Occipital lobe (tissue), 2 donors: Measurements from ENCODE around the gene MIB1. TPM values are rescaled to one million over a fixed set of nuclear protein-coding genes. Genes with fewer than 3 reads are reported as not detected.
"Not testable (repeated sequence)": the region's sequence is repeated elsewhere in the genome, so short reads cannot be mapped to it uniquely, and the experiment has no call there.

Experiments
- DNase-seq: peaks from one replicate; lab custom pipeline; 2025; lab: John Stamatoyannopoulos, UW
- total RNA-seq: library from RNA; depleted of rRNA; stranded (reverse); fragments of >200 nt; gene quantifications from one replicate; pipeline ENCODE4 v1.2.3, GENCODE V29; 2014

MIB1 gene
- total RNA-seq: 99.2 TPM

DNA sequence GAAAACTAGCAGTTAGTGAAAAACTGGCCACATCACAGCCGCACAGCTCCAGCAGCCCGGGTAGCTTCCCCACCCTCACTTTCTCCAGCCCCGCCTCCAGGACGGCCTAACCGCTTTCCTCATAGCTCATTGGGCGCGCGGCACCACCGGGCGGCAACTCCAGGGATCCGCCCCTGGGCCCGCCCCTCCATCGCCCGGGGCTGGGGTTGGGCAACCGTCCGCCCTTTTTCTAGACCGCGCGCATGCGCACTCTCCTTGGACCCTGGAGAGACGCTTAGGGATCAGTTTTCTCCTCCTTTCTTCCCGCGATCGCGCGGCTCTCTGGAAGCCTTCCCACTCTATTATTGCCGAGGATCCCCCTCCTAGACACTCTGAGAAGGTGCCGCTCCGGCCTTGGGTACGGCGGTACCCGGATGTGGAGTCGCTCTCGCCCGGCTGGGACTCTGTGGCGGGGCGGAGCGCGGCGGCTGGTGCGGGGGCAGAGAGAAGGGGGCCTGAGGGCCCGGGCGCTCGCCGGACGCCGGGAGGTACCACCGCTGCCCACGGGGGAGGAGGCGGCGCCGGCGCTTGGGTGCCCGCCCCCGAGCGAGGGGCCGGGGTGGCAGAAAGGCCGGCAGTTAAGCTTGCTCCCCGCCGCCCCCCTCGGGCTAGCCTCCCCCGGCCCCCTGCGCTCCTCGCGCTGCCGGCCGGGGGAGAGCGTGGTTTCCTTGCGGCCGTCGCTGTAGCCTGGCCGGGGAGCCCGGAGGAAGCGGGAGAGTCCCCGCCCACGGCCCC lies at the start of gene MIB1:
Gene MIB1, plus strand, starts transcription at position 255 of the 774 bp plus-strand sequence. CDS start 792 bp downstream, outside the sequence.
- DNase-seq: peak; percentile 99

DNA sequence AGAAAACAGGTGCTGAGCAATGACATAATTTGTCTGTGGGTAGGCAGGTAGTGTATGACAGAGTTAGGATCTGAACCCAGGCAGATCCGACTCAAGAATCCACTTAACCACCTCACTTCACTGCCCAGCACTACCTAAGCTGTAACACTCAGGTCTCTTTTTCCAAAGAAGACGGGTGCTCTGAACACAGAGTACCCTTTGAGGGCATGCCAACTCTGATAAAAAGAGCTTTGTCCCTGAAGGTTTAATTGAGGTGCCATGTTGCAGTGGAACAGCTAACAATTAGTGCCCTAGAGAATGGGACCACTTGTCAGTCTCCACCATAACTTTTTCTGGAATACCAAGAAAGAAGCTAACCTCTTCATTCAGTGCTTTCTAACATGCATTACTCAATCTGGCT lies 47.3 kb upstream of the MIB1 start:
- DNase-seq: no peak

DNA sequence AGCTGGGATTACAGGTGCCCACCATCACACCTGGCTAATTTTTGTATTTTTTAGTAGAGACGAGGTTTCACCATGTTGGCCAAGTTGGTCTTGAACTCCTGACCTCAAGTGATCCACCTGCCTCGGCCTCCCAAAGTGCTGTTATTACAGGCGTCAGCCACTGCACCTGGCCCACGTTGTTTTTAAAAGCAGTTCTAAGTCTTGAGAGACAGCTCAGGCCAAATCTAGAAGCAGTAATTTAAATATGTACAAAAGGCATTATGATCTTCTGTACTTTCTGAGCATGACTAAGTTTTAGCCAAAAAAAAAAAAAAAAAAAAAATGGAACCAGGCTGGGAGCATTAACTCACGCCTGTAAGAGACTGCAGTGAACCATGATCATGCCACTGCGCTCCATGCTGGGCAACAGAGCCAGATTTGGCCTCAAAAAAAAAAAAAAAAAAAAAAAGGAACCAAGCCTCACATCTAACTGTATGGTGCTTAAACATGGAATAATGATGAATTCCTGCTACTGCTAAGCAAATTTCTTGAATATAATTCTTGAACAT lies 40.0 kb upstream of the MIB1 start:
- DNase-seq: no peak

DNA sequence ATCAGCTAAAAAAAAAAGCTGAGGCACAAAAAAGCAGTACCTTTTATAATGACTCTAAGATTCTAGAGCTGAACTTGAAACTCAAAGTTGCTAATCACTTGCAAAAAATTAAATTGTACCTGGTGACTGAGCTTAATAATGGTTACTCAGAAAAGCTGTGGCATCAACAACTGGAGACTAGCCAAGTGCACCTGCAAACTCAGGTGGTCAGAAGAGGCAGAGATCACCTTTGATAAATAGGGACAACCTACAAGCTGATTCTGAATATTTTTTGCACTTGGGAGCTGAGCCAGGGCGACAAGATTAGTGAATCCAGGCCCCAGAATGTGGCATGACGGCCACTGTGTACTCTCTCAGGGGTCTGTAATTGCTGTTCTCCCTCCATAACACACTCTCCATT lies 39.0 kb upstream of the MIB1 start:
- DNase-seq: no peak

DNA sequence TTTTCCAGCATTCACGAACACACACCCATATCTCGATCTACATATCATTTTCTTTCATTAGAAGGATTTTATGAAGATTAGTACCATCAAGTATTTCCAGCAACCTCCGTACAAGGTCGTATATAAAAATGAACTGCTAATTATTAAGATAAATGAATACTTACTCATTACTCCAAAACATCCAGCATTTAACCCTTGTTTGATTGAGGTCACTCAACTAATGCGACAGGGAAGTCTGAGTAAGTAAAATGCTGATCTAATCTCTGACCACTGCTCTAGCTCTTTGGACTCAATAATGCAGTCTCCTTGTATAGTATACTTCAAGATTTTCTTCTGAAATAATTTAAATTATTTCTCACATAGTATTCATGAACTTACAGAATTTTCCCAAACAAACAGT lies 38.0 kb upstream of the MIB1 start:
- no peak for DNase-seq

DNA sequence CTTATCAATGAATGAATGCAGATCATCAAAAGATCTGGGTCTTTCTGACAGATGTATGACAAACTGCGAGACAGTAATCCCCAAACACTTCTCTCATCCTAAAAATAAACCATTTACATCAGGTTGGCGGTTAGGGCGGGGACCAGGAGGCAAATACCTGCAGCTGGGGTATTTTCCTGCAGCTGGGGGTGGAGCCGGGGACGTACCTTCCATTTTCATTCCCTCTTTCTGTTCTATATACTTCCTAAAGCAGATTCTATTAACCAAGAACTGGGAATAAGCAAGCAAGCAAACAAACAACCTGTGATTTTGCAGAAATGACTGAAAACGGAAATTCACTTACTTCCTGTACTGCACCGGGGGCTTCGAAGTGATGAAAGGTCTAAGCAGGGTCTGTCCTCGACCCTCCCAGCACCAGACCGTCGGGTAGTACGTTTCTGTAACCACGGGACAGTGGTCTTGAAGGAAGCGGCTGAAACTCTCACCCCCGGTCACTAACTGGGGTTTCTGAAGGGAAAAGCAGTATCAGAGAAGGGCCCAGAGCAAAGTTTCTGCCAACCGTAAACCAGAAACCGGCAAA lies 37.3 kb upstream of the MIB1 start:
- DNase-seq: no peak

DNA sequence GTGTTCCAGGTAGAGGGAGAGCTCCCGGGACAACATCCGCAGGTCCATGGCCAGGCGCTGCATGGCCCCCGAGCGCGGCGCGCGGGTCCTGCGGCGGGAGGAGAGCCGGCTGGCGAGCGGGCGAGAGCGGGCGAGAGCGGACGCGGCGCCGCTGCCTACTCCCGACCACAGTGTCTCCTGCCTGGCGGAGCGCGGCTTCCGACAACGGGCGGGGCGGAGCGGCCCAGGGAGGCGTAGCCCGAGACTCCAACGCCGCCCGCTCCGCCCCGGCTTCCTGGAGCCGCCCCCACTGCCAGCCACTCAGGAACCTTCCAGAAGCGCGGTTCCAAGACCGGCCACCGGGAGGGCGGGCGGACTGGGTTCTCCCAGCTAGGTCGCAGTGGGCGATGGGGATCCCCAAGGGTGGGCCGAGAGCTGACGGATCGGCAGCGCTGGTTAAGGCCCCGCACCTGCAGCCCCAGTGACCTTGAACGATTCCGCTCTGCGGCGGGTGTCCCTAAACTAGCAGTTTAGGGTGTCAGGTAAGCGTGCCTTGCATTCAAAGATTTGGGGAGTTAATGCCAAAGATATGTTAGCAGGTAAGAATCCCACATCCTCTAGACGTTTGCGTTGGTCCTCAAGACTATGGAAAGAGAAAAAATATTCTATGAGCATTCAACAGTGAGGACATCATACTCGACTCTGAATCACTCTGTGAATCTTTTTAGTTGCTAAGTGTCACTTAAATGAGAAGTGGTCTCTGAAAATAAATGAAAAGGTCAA lies 35.8 kb upstream of the MIB1 start, which contains the start of gene ABHD3:
Gene ABHD3, minus strand, starts transcription at position 172 of the 762 bp plus-strand sequence. Its CDS starts 109 bp downstream, at position 63.
- peak; percentile 89 for DNase-seq

DNA sequence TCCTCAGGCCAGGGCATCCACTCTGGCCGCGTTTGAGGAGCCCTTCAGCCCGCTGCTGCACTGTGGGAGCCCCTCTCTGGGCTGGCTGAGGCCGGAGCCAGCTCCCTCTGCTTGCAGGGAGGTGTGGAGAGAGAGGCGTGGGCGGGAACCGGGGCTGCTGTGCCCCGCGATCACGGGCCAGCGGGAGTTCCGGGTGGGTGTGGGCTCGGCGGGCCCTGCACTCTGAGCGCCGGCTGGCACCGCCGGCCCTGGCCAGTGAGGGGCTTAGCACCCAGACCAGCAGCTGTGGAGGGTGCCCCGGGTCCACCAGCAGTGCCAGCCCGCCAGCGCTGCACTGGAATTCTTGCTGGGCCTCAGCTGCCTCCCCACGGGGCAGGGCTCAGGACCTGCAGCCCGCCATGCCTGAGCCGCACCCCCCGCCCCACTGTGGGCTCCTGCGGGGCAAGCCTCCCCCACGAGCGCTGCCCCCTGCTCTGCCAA lies 34.2 kb upstream of the MIB1 start:
- DNase-seq: no peak

DNA sequence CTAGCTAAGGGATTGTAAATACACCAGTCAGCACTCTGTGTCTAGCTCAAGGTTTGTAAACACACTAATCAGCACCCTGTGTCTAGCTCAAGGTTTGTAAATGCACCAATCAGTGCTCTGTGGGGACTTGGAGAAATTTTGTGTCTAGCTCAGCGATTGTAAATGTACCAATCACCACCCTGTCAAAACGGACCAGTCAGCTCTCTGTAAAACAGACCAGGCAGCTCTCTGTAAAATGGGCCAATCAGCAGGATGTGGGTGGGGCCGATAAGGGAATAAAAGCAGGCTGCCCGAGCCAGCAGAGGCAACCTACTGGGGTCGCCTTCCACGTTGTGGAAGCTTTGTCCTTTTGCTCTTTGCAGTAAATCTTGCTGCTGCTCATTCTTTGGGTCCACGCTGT lies 33.5 kb upstream of the MIB1 start:
- DNase-seq: not testable (repeated sequence)

DNA sequence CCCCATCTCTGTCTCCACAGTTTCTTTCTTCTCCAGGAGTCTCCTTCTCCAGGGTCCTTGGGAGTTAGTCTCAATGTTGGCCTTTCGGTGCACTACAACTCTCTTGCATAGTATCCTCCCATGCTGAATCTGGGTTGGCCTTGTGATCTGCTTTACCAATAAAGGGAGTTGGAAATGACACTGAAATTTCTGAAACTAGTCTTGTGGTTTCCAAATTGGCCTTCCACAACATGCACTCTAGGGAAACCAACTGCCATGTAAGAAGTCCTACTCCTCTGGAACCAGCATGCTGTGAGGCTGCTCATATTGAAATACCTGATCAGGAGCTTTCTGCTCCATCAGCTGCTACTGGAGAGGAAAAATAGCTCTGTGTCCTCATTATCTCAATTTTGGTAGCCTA lies 26.1 kb upstream of the MIB1 start:
- DNase-seq: no peak

DNA sequence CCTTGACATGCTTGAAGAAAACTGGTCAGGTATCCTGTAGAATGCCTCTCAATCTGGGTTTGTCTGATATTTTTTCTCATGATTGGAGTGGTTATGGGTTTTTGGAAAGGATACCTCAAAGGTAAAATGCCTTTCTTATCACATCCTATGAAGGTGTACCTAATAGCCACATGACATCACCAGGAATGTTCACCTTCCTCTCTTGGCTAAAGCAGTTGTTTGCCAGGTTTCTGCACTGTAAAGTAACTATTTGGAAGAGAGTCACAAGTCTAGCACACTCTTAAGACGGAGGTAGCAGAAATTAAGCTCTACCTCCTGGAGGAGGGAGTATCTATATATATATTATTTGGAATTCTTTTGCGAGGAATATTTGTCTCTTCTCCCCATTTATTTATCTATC lies 17.9 kb upstream of the MIB1 start:
- no peak for DNase-seq

DNA sequence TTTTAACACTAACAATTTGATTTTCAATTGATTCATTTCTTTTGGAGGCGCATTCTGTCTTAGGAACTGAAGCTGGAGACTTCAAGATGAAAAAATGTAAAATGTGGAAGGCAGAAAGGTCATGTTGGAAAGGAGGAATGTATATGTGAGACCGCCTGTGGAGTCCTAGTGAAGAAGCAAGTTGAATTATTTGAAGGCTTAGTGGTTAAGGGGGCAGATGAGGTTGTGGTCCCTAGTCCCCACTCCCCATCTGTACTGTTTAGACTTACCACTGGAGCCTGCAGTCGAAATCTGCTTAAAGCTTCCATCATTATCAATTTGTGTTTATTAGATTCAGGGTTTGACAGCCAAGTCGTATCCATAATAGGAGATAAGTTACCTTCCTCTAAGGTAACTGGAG lies 15.4 kb upstream of the MIB1 start:
- DNase-seq: no peak

DNA sequence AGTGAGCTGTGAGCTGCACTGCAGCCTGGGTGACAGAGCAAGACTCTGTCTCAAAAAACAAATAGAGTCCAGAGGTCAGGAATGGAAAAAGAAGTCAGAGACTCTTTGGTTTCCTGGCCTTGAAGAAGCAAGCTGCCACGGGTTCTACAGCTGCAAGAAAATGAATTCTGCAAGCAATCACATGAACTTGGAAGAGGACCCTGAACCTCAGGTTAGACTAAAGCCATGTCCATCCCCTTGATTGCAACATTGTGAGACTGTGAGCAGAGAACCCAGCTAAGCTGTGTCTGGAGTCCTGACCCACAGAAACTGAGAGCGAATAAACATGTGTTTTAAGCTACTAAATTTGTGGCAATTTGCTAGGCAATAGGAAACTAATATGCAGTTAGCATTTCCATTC lies 12.9 kb upstream of the MIB1 start:
- DNase-seq: no peak

DNA sequence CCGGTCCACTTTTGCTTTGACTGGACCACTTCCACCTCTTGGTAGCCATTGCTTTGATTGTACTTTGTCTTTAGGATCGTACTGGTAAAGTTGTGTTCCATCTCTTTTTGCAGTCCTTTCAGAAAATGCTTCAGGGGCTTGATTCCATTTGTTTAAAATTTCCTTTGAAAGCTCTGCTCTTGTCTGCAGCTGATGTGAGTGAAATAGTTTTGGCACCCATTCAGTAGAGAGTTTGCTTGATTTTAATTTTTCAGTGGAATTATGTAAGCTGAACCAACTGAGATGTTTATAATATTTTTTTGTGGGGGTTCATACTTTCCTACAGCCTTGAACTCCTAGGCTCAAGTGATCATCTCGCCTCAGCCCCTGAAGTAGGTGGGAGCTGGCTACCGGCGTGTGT lies 7.6 kb upstream of the MIB1 start:
- DNase-seq: no peak

DNA sequence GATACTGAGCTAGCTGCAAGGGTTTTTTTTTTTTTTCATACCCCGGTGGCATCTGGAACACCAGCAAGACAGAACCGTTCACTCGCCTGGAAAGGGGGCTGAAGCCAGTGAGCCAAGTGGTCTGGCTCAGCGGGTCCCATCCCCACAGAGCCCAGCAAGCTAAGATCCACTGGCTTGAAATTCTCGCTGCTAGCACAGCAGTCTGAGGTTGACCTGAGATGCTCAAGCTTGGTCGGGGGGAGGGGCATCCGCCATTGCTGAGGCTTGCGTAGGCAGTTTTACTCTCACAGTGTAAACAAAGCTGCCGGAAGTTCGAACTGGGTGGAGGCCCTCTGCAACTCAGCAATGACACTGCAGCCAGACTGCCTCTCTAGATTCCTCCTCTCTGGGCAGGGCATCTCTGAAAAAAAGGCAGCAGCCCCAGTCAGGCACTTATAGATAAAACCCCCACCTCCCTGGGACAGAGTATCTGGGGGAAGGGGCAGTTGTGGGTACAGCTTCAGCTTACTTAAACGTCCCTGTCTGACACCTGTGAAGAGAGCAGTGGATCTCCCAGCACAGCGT lies 5.1 kb upstream of the MIB1 start:
- no peak for DNase-seq

DNA sequence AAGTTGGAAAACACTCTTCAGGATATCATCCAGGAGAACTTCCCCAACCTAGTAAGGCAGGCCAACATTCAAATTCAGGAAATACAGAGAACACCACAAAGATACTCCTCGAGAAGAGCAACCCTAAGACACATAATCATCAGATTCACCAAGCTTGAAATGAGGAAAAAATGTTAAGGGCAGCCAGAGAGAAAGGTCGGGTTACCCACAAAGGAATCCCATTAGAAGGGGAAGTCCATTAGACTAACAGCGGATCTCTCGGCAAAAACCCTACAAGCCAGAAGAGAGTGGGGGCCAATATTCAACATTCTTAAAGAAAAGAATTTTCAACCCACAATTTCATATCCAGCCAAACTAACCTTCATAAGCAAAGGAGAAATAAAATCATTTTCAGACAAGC lies 3.7 kb upstream of the MIB1 start:
- not testable (repeated sequence) for DNase-seq

DNA sequence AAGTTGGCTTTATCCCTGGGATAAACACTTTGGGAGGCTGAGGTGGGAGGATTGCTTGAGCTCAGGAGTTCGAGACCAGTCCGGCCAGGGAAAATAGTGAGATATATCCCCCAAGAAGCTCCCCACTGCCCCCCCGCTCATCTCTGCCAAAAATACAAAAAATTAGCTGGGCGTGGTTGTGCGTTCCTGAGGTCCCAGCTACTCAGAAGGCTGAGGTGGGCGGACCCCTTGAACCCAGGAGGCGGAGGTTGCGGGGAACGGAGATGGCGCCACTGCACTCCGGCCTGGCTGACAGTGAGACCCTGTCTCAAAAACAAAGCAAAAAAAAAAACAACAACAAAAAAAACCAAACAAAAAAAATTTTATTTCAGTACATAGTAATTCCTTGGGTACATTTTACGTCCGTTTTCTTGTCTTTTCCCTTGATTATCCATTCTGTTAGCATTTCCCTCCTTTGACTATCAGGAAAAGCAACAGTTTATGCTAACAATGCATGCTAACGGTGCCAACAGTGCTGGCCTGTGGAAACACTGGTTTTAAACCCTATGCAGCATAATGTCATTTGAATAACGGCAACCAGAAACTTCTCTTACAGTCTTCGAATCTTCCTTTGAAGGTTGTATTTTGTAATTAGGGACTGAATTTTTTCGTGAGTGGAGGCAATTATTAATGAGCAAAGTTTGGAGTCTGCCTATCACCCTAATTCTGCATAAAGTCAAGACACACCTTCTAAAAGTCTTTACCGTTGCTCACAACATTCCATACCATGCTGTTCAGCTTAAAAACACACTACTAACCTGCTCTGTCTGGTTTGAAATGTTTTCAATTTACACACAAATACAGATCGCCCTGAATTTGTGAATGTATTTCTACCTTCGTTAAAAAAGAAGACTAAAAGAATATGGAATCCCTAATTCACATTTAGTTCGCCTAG lies 721 bp upstream of the MIB1 start:
- DNase-seq: no peak

DNA sequence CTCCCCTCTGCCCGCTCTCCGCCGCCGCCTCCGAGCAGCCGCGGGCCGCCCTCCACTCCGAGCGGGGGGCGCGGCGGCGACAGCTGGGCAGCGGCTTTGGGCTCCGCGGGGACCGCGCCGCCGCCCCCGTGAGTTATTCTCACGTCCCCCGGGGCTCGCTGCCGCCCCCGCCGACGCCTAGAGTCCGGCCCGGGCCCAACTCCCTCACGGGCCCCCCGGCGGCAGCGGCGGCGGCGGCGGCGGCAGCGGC lies 645 bp downstream of the MIB1 start:
- no peak for DNase-seq

DNA sequence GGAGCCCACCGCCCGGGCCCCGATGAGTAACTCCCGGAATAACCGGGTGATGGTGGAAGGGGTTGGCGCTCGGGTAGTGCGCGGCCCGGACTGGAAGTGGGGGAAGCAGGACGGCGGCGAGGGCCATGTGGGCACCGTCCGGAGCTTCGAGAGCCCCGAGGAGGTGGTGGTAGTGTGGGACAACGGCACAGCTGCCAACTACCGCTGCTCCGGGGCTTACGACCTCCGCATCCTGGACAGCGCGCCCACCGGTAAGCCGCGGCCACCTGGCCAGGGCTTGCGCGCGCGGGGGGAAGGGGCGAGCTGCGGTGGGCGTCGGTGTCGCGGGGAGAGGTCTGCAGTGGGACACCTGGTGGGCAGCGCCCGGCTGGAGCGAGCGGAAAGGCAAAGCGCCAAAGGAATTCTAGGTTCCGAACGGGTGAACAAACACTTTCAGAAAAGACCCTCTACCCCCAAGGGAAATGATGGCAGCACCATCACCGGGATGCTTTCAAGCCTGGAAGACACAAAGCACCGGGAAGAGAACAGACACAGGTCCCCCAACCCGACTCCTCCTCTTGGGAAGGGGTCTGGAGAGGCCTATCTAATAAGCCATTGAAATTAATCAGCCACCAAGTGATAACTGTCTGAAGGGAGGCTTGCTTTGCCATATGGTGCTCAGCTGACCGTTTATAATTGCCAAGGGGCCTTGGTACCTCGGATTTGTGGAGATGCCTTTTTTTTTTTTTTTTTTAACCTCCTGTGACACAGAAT lies 1.1 kb downstream of the MIB1 start:
- no peak for DNase-seq

DNA sequence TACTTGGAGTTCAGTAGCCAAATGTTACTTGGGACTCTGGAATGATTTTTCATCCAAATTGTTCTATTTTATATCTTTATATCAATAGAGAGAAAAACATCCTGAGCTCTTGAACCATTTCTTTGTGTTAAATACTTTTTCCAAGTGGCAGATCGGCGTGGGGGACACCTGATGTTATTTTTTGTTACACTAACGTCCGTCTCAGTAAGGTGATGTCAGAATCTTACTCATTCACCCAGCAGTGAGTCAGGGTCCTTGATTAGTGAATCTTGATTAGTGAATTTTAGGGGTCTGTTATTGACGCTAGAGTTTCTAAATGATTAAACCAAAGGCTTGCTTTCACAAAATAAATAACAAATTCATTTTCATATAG lies 1.7 kb downstream of the MIB1 start:
- DNase-seq: no peak
